Stimulated activated CD4-positive, alpha-beta T cell treated with anti-CD3 and anti-CD28 coated beads, Interleukin-4, amount 100 ng/mL, for 24 hours (primary cell): ENCODE data around the gene GLP2R.
"Not testable (repeated sequence)": the region's sequence is repeated elsewhere in the genome, so short reads cannot be mapped to it uniquely, and the experiment has no call there.

Experiments used
- DNase-seq: peaks from one replicate; pipeline ENCODE4 v3.0.0-alpha.2; 2020

The GLP2R gene

GRCh38 chr17:9900044-9900594, 74.4 kb downstream of the GLP2R start:
- DNase-seq = no peak

DNA sequence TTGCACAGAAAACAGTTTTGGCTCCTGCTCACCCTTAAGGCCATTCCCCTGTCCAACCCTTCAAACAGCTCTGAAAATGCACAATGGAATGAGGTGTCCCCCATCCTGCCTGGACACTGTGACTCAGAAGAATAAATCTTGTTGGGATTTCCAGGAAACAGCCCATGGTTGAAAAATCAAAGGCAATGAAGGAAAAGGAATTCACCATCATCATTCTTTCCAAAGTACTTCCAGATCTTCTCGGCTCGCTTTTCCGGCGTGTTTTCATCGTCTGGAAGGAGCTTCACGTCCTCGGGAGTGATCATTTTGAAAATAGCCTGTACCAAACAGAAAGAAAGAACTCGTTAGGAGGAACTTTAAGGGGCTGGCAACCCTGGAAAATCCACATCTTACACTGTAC, 75.1 kb downstream of the GLP2R start:
- DNase-seq = no peak

DNA sequence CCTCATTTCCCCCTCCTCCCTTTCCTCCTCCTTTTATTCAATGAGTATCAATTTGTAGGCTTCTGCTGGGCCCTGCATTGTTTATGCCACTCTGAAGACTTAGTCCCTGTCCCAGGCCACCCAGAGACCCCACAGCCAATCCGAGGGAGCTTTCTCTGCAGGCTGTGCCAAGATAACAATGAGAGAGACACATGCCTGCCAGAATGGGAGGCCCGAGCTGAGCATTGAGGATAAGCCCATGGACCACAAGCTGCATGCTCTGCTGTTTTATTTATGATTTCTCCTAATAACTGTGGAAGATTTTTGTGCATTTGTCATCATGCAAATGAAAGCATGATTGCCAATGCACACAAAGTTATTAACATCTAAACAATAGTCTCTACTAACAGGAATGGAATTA, 76.4 kb downstream of the GLP2R start:
- DNase-seq = no peak

DNA sequence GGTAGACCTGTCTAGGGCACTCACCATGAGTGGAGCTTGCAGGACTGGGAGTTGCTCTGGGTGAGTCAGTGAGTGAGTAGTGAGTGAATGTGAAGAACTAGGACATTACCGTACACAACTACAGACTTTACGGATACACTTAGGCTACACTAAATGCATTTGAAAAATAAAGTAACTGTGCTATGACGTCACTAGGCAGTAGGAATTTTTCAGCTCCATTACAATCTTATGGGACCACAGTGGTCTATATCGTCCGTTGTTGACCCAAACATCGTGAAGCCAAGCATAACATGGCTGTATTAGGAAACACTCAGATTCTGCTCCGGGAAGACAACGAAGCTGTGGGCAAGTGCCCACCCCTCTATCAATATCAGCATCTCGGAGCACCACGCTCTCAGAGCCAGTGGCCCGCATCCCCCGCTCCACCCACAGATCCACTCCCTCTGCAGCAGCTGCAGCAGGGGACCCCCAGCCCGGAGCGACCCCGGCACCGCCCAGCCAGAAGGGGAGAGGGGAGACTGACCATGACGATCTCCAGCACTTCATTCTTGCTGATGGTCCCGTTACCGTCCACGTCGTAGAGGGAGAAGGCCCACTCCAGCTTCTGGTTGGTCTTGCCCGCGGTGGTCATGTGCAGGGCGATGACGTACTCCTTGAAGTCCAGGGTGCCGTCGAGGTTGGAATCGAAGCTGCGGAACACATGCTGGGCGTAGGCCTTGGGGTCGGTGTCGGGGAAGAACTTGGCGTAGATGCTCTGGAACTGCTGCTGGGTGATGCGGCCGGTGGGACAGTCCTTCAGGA, 78.8 kb downstream of the GLP2R start:
- no peak for DNase-seq

DNA sequence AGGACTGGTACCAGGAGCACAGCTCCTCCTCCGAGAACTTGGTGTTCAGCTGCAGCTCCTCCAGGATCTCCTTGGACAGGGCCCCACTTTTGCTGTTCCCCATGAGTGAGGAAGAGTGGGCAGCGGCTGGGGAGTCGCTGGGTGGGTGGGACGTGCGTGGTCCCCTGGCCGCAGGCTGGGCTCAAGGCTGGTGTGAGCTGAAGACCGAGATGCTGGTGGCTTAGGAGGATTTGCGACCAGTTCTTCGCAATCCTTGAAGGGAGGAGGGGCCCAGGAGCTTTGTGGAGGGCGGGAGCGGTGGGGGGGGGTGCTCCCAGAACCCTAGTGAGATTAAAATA, 79.3 kb downstream of the GLP2R start, which contains the start of gene RCVRN:
RCVRN (minus strand) TSS at position 194 of the 338 bp plus-strand sequence; CDS start at position 103, 91 bp downstream.
- DNase-seq = no peak

DNA sequence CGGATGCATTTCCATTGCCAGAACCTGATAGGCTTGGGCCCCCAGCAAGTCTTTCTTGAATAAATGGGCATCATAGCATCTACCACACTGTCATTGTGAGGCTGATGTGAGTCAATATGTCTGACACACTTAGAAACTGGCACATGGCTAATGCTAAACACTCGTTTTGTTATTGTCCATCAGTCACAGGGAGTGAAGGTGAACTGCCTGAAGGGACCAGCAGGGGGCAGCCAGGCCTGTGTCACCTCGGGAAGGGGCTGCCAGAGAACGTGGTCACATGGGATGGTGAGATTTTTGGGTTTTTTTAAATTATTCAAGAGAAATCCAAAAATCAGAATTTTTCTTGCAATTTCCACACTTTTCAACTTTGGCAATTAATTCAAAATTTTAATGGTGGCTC, 80.2 kb downstream of the GLP2R start:
- peak; percentile 5 for DNase-seq

- no peak for DNase-seq
Observed at GRCh38 chr17:9906616-9907015, 80.9 kb downstream of the GLP2R start.

DNA sequence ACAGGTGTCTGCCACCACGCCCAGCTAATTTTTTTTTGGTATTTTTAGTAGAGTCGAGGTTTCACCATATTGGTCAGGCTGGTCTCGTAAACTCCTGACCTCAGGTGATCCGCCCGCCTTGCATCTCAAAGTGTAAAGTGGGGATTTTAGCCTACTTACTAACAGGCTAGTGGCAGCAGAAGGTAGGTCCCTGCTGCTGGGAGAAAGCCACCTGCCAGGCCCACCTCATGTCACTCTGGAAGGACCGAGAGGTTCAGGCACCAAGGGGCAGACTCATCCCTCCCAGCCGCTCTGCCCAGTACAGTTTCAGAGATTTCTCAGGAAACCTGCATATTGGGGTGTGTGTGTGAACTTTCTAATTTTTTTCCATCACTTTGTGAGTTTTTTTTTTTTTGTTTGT, 81.4 kb downstream of the GLP2R start:
- no peak for DNase-seq

DNA sequence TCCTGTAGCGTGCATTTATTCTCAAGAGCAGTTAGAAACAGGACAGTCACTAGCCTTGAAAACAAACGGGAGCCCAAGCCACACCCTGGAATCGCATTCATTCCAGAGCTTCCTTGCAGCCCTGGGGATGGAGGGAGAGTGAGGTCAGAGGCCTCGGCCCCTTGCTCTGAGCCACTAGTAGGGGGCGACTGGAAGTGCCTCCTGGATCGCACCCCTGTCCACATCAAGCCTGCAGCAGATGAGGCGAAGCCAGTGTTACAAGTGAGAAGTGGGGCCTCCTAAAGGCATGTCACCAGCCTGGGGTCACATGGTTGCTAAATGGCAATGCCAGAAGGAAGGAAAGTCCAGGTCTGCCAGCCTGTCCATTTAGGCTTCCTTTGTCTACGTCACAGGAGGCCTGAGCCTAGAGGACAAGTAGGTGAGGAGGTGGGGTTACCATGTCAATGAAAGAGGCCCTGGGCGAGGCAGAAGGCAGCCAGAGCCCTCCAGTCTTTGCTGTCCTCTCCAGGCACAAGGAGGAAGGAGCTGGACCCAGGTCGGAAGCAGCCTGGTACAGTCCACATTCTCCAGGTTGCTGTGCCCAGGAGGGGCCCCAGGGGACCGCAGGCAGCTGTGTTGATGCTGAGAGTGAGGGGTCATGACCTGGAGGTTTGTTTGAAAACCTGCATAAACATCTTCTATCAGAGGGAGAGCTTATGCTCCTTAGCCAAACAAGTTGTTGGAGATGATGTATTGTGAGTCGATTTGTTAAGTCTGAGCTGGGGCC, 82.3 kb downstream of the GLP2R start:
- DNase-seq = no peak

- DNase-seq = no peak
Observed at GRCh38 chr17:9908649-9909042, 82.9 kb downstream of the GLP2R start.

GRCh38 chr17:9911089-9911488, 85.4 kb downstream of the GLP2R start:
- DNase-seq = no peak

GRCh38 chr17:9912121-9913099, 86.7 kb downstream of the GLP2R start:
- DNase-seq = no peak

DNA sequence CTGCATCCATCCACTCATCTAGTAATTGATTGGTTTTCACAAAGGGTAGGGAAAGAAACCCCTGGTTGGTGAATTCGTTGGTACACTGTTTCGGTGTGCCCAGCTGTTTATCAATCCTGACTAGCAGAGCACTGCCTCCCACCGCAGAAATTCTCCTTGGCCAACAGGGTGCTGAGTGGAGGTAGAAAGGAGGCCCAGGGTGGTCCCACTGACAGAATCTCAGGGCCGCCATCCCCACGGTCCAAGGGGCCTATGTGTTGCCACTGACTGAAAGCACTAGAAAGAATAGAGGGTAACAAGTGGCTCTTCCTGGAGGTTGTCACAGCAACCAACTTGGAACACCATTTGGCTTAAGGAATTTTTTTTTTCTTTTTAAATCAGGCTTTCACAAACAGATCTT, 87.8 kb downstream of the GLP2R start:
- no peak for DNase-seq

DNA sequence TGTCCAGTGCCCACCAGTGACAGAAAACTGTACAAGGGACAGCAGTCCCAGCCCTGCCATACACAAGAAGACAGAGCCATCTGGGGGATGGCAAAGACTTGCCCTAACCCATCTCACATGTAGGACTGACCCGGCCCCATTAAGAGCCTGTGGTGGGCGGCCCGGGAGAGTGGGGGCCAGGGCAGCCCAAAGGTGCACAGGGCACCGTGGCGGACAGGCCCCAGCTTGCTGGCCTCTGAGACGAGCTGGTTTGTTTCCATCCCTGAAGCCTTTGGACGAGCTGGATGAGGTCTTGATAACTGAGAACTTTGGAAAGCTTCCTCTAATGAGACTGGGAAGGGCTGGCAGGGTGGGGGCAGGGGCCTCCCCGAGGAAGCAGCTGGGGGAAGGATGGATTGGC, 90.4 kb downstream of the GLP2R start:
- no peak for DNase-seq

DNA sequence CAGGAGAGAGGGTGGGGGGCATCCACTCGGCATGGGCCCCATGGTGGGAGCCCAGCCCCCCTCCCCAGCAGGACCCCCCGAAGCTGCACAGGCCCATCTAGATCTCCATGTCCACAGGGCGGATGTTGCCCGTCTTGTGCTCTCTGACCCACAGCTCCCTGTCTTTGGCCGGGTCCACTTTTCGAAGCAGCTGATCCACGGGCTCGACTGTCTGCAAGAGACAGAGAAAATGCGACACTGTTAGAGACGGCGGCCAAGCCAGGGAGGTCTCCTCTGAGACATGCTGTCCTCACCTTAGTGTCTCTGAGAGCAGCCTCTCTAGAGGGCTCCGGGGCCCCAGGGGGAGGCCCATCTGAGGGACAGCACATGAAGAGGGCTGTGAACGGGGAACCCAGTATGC, 91.4 kb downstream of the GLP2R start:
- DNase-seq = no peak

DNA sequence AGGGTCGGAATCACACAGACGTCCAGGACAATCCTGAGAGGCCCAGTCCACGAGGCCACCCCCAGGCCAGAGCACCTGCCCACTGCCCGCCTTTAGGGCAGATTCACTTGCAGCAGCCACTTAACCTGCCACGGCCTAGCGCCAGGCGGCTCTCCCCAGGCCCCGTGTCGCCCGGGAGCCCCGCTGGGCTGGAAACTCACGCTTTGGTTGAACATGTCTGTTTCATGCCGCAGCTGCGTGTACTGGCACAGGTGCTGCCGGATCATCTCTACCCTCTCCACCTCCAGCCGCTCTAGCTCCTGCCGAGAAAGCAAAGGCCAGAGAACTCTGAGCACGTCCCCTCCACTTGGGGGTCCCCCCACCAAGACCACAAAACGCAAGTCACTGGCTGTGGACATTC, 92.1 kb downstream of the GLP2R start:
- DNase-seq = no peak

DNA sequence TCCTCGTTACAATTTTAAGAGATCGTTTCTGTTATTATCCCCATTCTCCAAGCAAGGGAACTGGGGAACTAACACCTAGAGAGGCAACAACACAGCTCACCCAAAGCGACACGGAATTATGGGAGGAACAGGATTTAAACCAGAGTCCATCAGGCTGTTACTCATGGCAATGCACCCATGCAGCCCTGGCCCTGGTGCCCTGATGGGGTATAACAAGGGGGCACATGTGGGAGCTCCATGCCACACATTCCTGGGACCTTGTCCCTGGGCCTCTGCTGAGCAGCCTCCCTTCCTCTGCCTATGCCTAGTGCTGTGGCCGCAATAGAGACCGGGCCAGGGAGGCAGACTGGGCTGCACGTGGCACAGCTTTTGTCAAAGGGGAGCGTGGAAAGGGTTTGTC, 92.6 kb downstream of the GLP2R start:
- DNase-seq = no peak

GRCh38 chr17:9918804-9919352, 93.2 kb downstream of the GLP2R start:
- DNase-seq = no peak

- DNase-seq = not testable (repeated sequence)
Observed at GRCh38 chr17:9921216-9921615, 95.5 kb downstream of the GLP2R start.

DNA sequence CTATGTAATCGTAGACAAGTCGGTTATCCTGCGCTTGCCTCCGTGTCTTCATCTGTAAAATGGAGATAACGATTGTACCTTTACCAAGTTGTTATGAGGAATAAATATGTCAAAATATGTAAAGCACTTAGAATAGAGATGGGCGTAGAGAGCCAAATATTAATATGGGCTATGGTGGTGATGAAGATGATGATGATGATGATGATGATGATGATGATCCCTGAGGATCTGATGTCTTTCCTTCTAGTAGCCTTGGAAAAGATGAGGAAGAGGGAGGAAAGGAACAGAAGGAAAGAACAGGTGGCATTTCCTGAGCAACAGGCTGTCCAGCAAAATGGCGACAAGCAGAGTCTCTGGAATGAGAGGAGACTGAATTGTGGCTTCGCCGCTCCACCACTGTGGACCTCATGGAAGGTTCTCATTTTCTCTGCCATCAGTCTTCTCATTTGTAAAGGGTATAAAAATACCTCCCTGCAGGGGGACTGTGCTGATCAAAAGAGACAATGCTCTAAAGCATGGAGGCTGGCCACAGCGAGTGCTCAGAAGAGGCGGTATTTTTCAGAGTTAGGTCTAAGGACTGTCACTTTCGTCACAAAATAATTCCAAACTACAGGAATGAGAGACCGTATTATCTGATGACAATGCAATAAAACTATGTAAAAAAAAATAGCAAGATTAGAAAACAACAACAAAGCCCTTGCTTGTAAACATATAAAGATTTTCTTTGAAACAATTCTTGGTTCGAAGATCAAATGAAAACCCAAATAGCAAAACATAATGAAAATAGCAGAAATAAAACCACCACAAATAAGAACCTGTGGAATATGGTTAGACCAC, 96.5 kb downstream of the GLP2R start:
- DNase-seq = no peak

DNA sequence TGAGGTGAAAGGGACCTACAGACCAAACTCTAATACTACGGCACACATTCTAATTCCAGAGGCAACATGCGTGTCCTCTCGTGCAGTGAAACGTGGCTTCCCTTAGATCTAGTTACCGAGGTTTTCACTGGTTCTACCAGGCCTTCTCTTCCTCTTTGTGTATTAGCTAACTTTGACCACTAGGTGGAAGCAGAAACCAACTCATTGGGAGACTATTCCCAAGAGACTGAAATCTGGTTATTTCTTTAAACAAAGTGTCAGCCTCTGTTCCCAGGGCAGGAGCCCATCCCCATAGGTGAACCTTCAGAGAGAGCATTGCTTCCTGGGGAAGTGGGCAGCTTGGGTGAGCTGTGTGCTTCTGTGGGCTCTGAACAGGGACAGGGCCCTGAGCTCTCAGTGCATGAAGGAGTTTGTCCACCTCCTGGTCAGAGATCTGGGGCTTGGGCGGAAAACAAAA, 99.0 kb downstream of the GLP2R start:
- DNase-seq = no peak

- no peak for DNase-seq
Observed at GRCh38 chr17:9925457-9925856, 99.7 kb downstream of the GLP2R start.
